Panc1 (cell line): ENCODE data around the gene FOXA3. TPM values are rescaled to one million over a fixed set of nuclear protein-coding genes. Genes with fewer than 3 reads are reported as not detected.

ENCODE experiments used
- ATAC-seq: fragments of 200-7000 bp; cut with Tn5 transposase; 2 replicates; pipeline ENCODE4 v1.9.1; 2020; ENCODE audit warnings: mild to moderate bottlenecking, moderate library complexity
- BruUV-seq: library from RNA; stranded (reverse); fragments of 400-500 nt; replicated peaks from 2 replicates; lab custom pipeline; 2021; lab: Mats Ljungman, UMichigan
- CTCF ChIA-PET: fragments of 300-600 bp; sonication (Branson Sonifier 250); formaldehyde crosslinking; loops from one replicate; lab custom pipeline; 2022; ENCODE audit warnings: antibody characterized with exemption; lab: Charles Lee
- POLR2A ChIA-PET: fragments of 300-600 bp; sonication (Branson Sonifier 250); formaldehyde crosslinking; loops from one replicate; lab custom pipeline; 2022; ENCODE audit warnings: antibody characterized with exemption; lab: Charles Lee
- DNase-seq: peaks from one replicate; pipeline ENCODE4 v3.0.0-alpha.2; 2010; ENCODE audit warnings: low read depth, low spot score
- H3K27ac ChIP-seq: 2 replicates; pipeline ENCODE4 v1.5.1; 2011; ENCODE audit warnings: mild to moderate bottlenecking, low read length, inconsistent platforms
- H3K27me3 ChIP-seq: fragments of 200-500 bp; sonication (Bioruptor generic); 2 replicates; pipeline ENCODE4 v1.6.0; 2014; ENCODE audit warnings: low read length, inconsistent platforms; ENCODE audit not compliant: control insufficient read depth, insufficient read depth
- H3K36me3 ChIP-seq: fragments of 200-500 bp; sonication (Bioruptor generic); 2 replicates; pipeline ENCODE4 v1.5.1; 2014; ENCODE audit warnings: inconsistent platforms, mild to moderate bottlenecking, low read length, moderate library complexity; ENCODE audit not compliant: control insufficient read depth, insufficient read depth
- H3K4me1 ChIP-seq: 2 replicates; pipeline ENCODE4 v1.5.1; 2011; ENCODE audit warnings: inconsistent platforms, mild to moderate bottlenecking, low read length, moderate library complexity; ENCODE audit not compliant: control insufficient read depth, insufficient read depth
- H3K4me3 ChIP-seq, 2 experiments: 2 replicates each; pipeline ENCODE4 v1.5.1; 2011 to 2012; ENCODE audit warnings: low read depth in 2 of 2, low read length in 2 of 2, mild to moderate bottlenecking in 2 of 2, inconsistent platforms in 1 of 2, moderate library complexity in 1 of 2
- H3K9me3 ChIP-seq: fragments of 200-500 bp; sonication (Bioruptor generic); 2 replicates; pipeline ENCODE4 v1.5.1; 2014; ENCODE audit warnings: low read depth, mild to moderate bottlenecking, inconsistent platforms, low read length, moderate library complexity; ENCODE audit not compliant: control insufficient read depth, insufficient read depth
- CTCF ChIP-seq: fragments of 450-650 bp; IDR thresholded peaks from 2 replicates; pipeline ENCODE4 v1.5.1; 2017; ENCODE audit warnings: mild to moderate bottlenecking
- POLR2AphosphoS5 ChIP-seq: IDR thresholded peaks from 2 replicates; pipeline ENCODE4 v1.6.1; 2012; ENCODE audit warnings: mild to moderate bottlenecking, low read depth, low read length, moderate library complexity
- REST ChIP-seq, 2 experiments: IDR thresholded peaks; 2 replicates each; pipeline ENCODE4 v1.6.1; 2011 to 2012; ENCODE audit warnings: low read depth in 2 of 2, control low read depth in 1 of 2, low read length in 1 of 2, mild to moderate bottlenecking in 1 of 2, moderate library complexity in 1 of 2; ENCODE audit not compliant: insufficient read depth in 1 of 2
- SIN3A ChIP-seq: IDR thresholded peaks from 2 replicates; pipeline ENCODE4 v1.6.1; 2012; ENCODE audit warnings: low read depth, mild to moderate bottlenecking, low read length, moderate library complexity, borderline replicate concordance; ENCODE audit not compliant: insufficient read depth
- TCF7L2 ChIP-seq: IDR thresholded peaks from 2 replicates; pipeline ENCODE4 v1.6.1; 2011; ENCODE audit warnings: mild to moderate bottlenecking, low read depth, low read length, inconsistent platforms
- in situ Hi-C: cut with HindIII; loops from 2 replicates; pipeline ENCODE4 v1.10.0; 2016; ENCODE audit warnings: low sequenced_read_pairs, low pct_unique_long_range_greater_than_20kb
- intact Hi-C: fragments of 100-400 bp; cut with micrococcal nuclease; formaldehyde crosslinking; loops from one replicate; pipeline ENCODE4 v1.10.0; 2022; ENCODE audit not compliant: unreplicated experiment
- total RNA-seq: library from RNA; stranded (reverse); gene quantifications from one replicate; pipeline ENCODE4 v1.2.1, GENCODE V29; 2021; ENCODE audit not compliant: unreplicated experiment

Gene FOXA3
- total RNA-seq, 1 experiment from 2014 or later = 0.26 TPM

- CTCF ChIA-PET = no interaction called here
- Histone ChIP-seq H3K27ac (no peak overlapping the region), H3K27me3 (no peaks in the 10 kb centered on the region), H3K4me3 (no peak overlapping the region), H3K9me3 (no peaks in the 10 kb centered on the region), H3K4me1 (no peaks in the 10 kb centered on the region; the same call in 1 of the 2 replicates), H3K36me3 (no peaks in the 10 kb centered on the region)
- in situ Hi-C loops (no loop called here), intact Hi-C loops (no loop called here)
- POLR2A ChIA-PET = no interaction called here
- no TSS peak for BruUV-seq
- ATAC-seq (no peak), DNase-seq (no peak)
- TF ChIP-seq CTCF (no peak), REST (IDR thresholded peaks at IDR 0.05; ENCODE audit: insufficient read depth in 1 of 2, low read depth in 2 of 2, low read length in 1 of 2) (no peak)
Observed at GRCh38 chr19:45823182-45823581, 40.9 kb upstream of the FOXA3 start.

- H3K4me3 ChIP-seq = no peak overlapping the region
- ATAC-seq (no peak), DNase-seq (no peak)
- no peaks in the 10 kb centered on the region; the same call in 1 of the 2 replicates for H3K4me1 ChIP-seq
- ChIA-PET CTCF (no interaction called here), POLR2A (no interaction called here)
- intact Hi-C loops = no loop called here
- no peaks in the 10 kb centered on the region for H3K9me3 ChIP-seq
- H3K27ac ChIP-seq = no peak overlapping the region
- BruUV-seq = no TSS peak
- TF ChIP-seq SIN3A (no peak), POLR2AphosphoS5 (no peak), CTCF (no peak), TCF7L2 (no peak)
- in situ Hi-C loops = no loop called here
- no peaks in the 10 kb centered on the region for H3K27me3 ChIP-seq
- no peaks in the 10 kb centered on the region for H3K36me3 ChIP-seq
Observed at GRCh38 chr19:45824041-45824471, 40.1 kb upstream of the FOXA3 start.
